Uterus (tissue), 4 donors: ENCODE data around the gene PCGF2. TPM values are rescaled to one million over a fixed set of nuclear protein-coding genes. Genes with fewer than 3 reads are reported as not detected.

Source experiments
- DNase-seq, 2 donors: peaks; one replicate each; pipeline ENCODE4 v3.0.0-alpha.2; 2019 to 2020
- H3K27ac ChIP-seq, 2 donors: fragments of 200-600 bp; sonication (generic); 1 replicate in 1 of 2; 2 replicates in 1 of 2; pipeline ENCODE4 v1.5.1; 2016 to 2018
- H3K27me3 ChIP-seq, 2 donors: fragments of 200-600 bp; sonication (generic); one replicate each; pipeline ENCODE4 v1.5.1; 2018 to 2019; ENCODE audit warnings: control low read depth in 1 of 2
- H3K36me3 ChIP-seq, 2 donors: fragments of 200-600 bp; sonication (generic); one replicate each; pipeline ENCODE4 v1.5.1; 2019; ENCODE audit warnings: control low read depth in 1 of 2
- H3K4me1 ChIP-seq, 2 donors: fragments of 200-600 bp; sonication (generic); one replicate each; pipeline ENCODE4 v1.5.1; 2018 to 2019; ENCODE audit warnings: control low read depth in 1 of 2
- H3K4me3 ChIP-seq, 2 donors: fragments of 200-600 bp; sonication (generic); 1 replicate in 1 of 2; 2 replicates in 1 of 2; pipeline ENCODE4 v1.5.1; 2018 to 2019; ENCODE audit warnings: mild to moderate bottlenecking in 1 of 2
- H3K9me3 ChIP-seq, 2 donors: fragments of 200-600 bp; sonication (generic); one replicate each; pipeline ENCODE4 v1.5.1; 2019; ENCODE audit warnings: control low read depth in 1 of 2
- POLR2A ChIP-seq, 2 donors: fragments of 450-650 bp; IDR thresholded peaks; one replicate each; pipeline ENCODE4 v1.6.1; 2016; ENCODE audit warnings: antibody characterized with exemption in 2 of 2, mild to moderate bottlenecking in 1 of 2, moderate library complexity in 1 of 2
- intact Hi-C: fragments of 100-400 bp; cut with DNase I; formaldehyde crosslinking; loops from one replicate; pipeline ENCODE4 v1.15.1; 2023; ENCODE audit warnings: low total_unique reads
- total RNA-seq, 4 donors: library from RNA; depleted of rRNA in 3 of 4; stranded (reverse); fragments of >200 nt in 3 of 4; gene quantifications; one replicate each; pipeline versions ENCODE4 v1.1.0 to v1.2.4, GENCODE V29; 2014 to 2023
- TF ChIP-seq, protein P1 (sequence below), 4 experiments: fragments of 200-600 bp in 2 of 4; fragments of 450-650 bp in 2 of 4; sonication (generic) in 2 of 4; IDR thresholded peaks; one replicate each; pipeline ENCODE4 v1.5.1; 2016 to 2019; ENCODE audit warnings: antibody characterized with exemption in 4 of 4, mild to moderate bottlenecking in 2 of 4, moderate library complexity in 1 of 4
- donor health status: DM: yes; HTN: yes; CAD: no.

Gene PCGF2
- 10 to 100 TPM in 2 of 4 donors, 1 to 10 TPM in 2; 5.5 to 81.8 (median 16.2) TPM for total RNA-seq

- Histone ChIP-seq H3K4me3 (peak within 1 kb of the TSS; percentile 78 to 93), H3K9me3 (no peaks in the 10 kb centered on the region), H3K4me1 (peaks cover 0 to 12% of the 10 kb centered on the region in 2 donors), H3K27ac (peak within 1 kb of the TSS; percentile 82 to 89), H3K27me3 (no peaks in the 10 kb centered on the region), H3K36me3 (no peaks in the 10 kb centered on the region)
- TF ChIP-seq POLR2A (IDR thresholded peaks at IDR 0.05), result peak; percentile 33 to 64
- TF ChIP-seq, protein P1, sequence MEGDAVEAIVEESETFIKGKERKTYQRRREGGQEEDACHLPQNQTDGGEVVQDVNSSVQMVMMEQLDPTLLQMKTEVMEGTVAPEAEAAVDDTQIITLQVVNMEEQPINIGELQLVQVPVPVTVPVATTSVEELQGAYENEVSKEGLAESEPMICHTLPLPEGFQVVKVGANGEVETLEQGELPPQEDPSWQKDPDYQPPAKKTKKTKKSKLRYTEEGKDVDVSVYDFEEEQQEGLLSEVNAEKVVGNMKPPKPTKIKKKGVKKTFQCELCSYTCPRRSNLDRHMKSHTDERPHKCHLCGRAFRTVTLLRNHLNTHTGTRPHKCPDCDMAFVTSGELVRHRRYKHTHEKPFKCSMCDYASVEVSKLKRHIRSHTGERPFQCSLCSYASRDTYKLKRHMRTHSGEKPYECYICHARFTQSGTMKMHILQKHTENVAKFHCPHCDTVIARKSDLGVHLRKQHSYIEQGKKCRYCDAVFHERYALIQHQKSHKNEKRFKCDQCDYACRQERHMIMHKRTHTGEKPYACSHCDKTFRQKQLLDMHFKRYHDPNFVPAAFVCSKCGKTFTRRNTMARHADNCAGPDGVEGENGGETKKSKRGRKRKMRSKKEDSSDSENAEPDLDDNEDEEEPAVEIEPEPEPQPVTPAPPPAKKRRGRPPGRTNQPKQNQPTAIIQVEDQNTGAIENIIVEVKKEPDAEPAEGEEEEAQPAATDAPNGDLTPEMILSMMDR (IDR thresholded peaks at IDR 0.05), result no peak
- DNase-seq, result peak; percentile 94 to 96
- intact Hi-C loops, result no loop called here
Measured at GRCh38 chr17:38748149-38748891, at the start of gene PCGF2. TSS of gene PCGF2 (minus strand) at chr17:38748336. CDS start at chr17:38740402, 7,934 bp downstream.

- H3K9me3 ChIP-seq, result no peaks in the 10 kb centered on the region
- intact Hi-C loops, result no loop called here
Measured at GRCh38 chr17:38797828-38798227, 49.7 kb upstream of the PCGF2 start.

DNA sequence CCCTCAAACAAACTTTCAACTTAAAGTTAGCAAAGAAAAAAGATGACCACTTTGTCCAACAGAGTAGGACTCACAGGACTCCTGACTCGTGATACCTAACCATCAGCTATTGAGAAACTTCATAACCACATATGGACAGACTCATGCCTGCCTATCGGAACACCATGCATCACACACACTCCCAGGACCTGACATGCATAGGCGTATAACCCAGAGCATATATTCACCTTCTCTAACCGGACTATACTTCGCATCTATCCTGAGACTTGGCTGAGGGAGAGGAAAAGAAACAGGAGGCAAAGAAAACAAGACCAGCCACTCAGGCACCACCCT is 49.0 kb upstream of the PCGF2 start:
- no peak for DNase-seq
- Histone ChIP-seq H3K4me1 (peaks cover 5 to 14% of the 10 kb centered on the region in 2 donors), H3K36me3 (no peaks in the 10 kb centered on the region), H3K4me3 (no peak overlapping the region), H3K9me3 (no peaks in the 10 kb centered on the region), H3K27me3 (no peaks in the 10 kb centered on the region), H3K27ac (peak overlapping the region in 1 of 2 donors; percentile 99)
- TF ChIP-seq, protein P1 (IDR thresholded peaks at IDR 0.05), result no peak
- no peak for TF ChIP-seq POLR2A (IDR thresholded peaks at IDR 0.05)
- intact Hi-C loops, result no loop called here

More at GRCh38 chr17:38797828-38798227, 49.7 kb upstream of the PCGF2 start:
- Histone ChIP-seq H3K4me1 (peaks cover 5 to 14% of the 10 kb centered on the region in 2 donors), H3K27me3 (no peaks in the 10 kb centered on the region), H3K27ac (peak overlapping the region; percentile 99 to 100), H3K36me3 (no peaks in the 10 kb centered on the region), H3K4me3 (peak overlapping the region; percentile 54 to 76)
- no peak for TF ChIP-seq POLR2A (IDR thresholded peaks at IDR 0.05)
- TF ChIP-seq, protein P1 (IDR thresholded peaks at IDR 0.05), result no peak
- DNase-seq, result no peak

DNA sequence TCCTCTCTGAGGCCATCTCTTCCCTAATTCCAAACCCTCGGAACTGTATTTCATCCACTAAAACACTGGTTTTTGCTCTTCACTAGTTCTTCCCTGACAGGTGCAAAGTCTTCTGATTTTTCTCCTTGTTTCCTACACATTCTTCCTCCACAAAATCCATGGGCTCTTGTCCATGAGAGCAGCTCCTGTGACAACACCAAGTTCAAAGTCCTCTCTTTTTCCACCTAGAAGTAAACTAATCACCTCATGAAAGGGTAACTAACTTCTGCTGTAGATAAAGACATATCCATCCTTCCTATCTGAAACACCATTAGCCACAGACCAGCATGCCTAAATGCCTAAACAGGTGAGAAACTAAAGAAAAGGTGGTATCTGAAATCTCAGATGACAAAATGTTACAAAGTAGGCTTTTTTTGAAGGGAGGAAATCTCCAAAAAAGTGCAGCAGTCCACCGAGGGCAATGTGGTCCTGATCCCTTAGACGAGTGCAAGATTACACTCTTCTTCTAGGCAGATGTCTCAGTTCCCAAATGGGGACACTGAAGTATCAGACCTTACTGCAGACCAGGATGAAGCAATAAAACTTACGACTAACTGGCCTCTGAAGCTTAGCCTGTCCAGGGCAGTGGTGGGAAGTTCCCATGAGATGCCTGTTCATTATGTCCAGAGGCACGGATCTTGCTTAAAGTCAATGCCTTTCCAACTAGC is 48.5 kb upstream of the PCGF2 start:
- H3K4me3 ChIP-seq, result no peak overlapping the region
- no peak for DNase-seq
- peaks cover 5 to 14% of the 10 kb centered on the region in 2 donors for H3K4me1 ChIP-seq
- intact Hi-C loops, result no loop called here
- no peaks in the 10 kb centered on the region for H3K27me3 ChIP-seq
- peak overlapping the region in 1 of 2 donors; percentile 99 for H3K27ac ChIP-seq
- TF ChIP-seq, protein P1 (IDR thresholded peaks at IDR 0.05), result no peak
- no peak for TF ChIP-seq POLR2A (IDR thresholded peaks at IDR 0.05)
- no peaks in the 10 kb centered on the region for H3K36me3 ChIP-seq
- no peaks in the 10 kb centered on the region for H3K9me3 ChIP-seq

DNA sequence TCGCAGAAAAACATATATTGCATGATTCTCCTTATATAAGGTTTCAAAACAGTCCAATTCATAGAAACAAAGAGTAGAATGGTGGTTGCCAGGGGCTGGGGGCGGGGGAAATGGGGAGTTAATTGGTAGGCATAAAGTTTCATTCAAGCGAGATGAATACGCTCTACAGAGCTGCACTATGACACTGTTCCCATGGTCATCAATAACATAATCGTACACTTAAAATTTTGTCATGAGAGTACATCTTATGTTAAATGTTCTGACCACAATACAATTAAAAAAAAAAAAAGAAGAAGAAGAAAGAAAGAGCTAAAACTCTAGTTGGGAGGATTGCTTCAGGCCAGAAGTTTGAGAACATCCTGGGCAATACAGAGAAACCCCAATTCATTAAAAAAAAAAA is 46.1 kb upstream of the PCGF2 start:
- Histone ChIP-seq H3K36me3 (no peaks in the 10 kb centered on the region), H3K4me1 (peaks cover 10 to 14% of the 10 kb centered on the region in 2 donors), H3K4me3 (no peak overlapping the region), H3K9me3 (no peaks in the 10 kb centered on the region), H3K27ac (no peak overlapping the region), H3K27me3 (no peaks in the 10 kb centered on the region)
- intact Hi-C loops, result no loop called here
- TF ChIP-seq, protein P1 (IDR thresholded peaks at IDR 0.05), result no peak
- TF ChIP-seq POLR2A (IDR thresholded peaks at IDR 0.05), result no peak
- DNase-seq, result no peak
